H1 (cell line): ENCODE results near the gene FAM236C. TPM values are rescaled to one million over a fixed set of nuclear protein-coding genes. Genes with fewer than 3 reads are reported as not detected.
"Not testable (repeated sequence)": the region's sequence is repeated elsewhere in the genome, so short reads cannot be mapped to it uniquely, and the experiment has no call there.

Experiments
- CTCF ChIA-PET: fragments of 300-600 bp; sonication (Branson Sonifier 250); formaldehyde crosslinking; loops from one replicate; lab custom pipeline; 2021; ENCODE audit not compliant: partially characterized antibody; lab: Charles Lee
- POLR2A ChIA-PET: fragments of 300-600 bp; sonication (Branson Sonifier 250); formaldehyde crosslinking; loops from one replicate; lab custom pipeline; 2021; ENCODE audit warnings: inconsistent platforms; ENCODE audit not compliant: partially characterized antibody; lab: Charles Lee
- DNase-seq, 2 experiments: peaks; one replicate each; pipeline versions ENCODE4 v3.0.0 to v3.0.0-alpha.2; 2010 to 2022; ENCODE audit warnings: low spot score in 2 of 2, low read depth in 1 of 2, mixed read lengths in 1 of 2
- FAIRE-seq: peaks from 2 replicates; lab custom pipeline; 2011; peaks lifted over from hg19 to GRCh38; lab: Jason Lieb, UNC
- H2AFZ ChIP-seq: 2 replicates; pipeline ENCODE4 v1.8.1; 2012; ENCODE audit warnings: low read length, inconsistent platforms
- H2AK5ac ChIP-seq: 2 replicates; pipeline ENCODE4 v1.6.1; 2013; ENCODE audit warnings: low read depth, low read length
- H2BK120ac ChIP-seq: replicated peaks from 2 replicates; pipeline ENCODE3; 2013; ENCODE audit warnings: low read depth, low read length, inconsistent platforms
- H2BK12ac ChIP-seq: 2 replicates; pipeline ENCODE4 v1.6.1; 2013; ENCODE audit warnings: low read depth, low read length
- H2BK15ac ChIP-seq: 2 replicates; pipeline ENCODE4 v1.6.1; 2013; ENCODE audit warnings: low read length
- H2BK20ac ChIP-seq: 2 replicates; pipeline ENCODE4 v1.6.1; 2013; ENCODE audit warnings: low read length
- H2BK5ac ChIP-seq: 2 replicates; pipeline ENCODE4 v1.6.1; 2013; ENCODE audit warnings: low read depth, low read length
- H3K14ac ChIP-seq: 2 replicates; pipeline ENCODE4 v1.6.1; 2013; ENCODE audit warnings: inconsistent platforms; ENCODE audit not compliant: insufficient read length
- H3K18ac ChIP-seq: 2 replicates; pipeline ENCODE4 v1.6.1; 2013; ENCODE audit warnings: low read length; ENCODE audit errors: extremely low read depth
- H3K23ac ChIP-seq: 2 replicates; pipeline ENCODE4 v1.6.1; 2013; ENCODE audit warnings: inconsistent platforms; ENCODE audit not compliant: insufficient read length
- H3K23me2 ChIP-seq: 2 replicates; pipeline ENCODE4 v1.6.1; 2013; ENCODE audit warnings: low read depth, low read length
- H3K27ac ChIP-seq: 2 replicates; pipeline ENCODE4 v1.6.1; 2011; ENCODE audit warnings: low read depth, low read length, inconsistent platforms
- H3K27me3 ChIP-seq, 4 experiments: replicated peaks in 1 of 4; 1 replicate in 1 of 4; 2 replicates in 3 of 4; pipeline versions ENCODE4 v1.6.1 to v1.8.1; 2011 to 2013; ENCODE audit warnings: low read length in 3 of 4, mild to moderate bottlenecking in 3 of 4, inconsistent platforms in 2 of 4, mixed read lengths in 2 of 4, moderate library complexity in 1 of 4; ENCODE audit not compliant: control insufficient read depth in 3 of 4, insufficient read depth in 3 of 4; ENCODE audit errors: extremely low read depth in 1 of 4
- H3K36me3 ChIP-seq, 4 experiments: 2 replicates each; pipeline versions ENCODE4 v1.6.1 to v1.8.1; 2011 to 2013; ENCODE audit warnings: mild to moderate bottlenecking in 4 of 4, low read length in 3 of 4, moderate library complexity in 2 of 4, control low read depth in 1 of 4, inconsistent platforms in 1 of 4; ENCODE audit not compliant: insufficient read depth in 4 of 4, control insufficient read depth in 2 of 4
- H3K4ac ChIP-seq: replicated peaks from 2 replicates; pipeline ENCODE3; 2013; ENCODE audit warnings: low read length, low read depth, mixed read lengths, inconsistent platforms; ENCODE audit not compliant: insufficient read length
- H3K4me1 ChIP-seq, 4 experiments: replicated peaks in 1 of 4; 1 replicate in 1 of 4; 2 replicates in 3 of 4; pipeline versions ENCODE4 v1.6.1 to v1.8.1; 2011 to 2013; ENCODE audit warnings: low read length in 3 of 4, inconsistent platforms in 2 of 4, mixed read lengths in 1 of 4; ENCODE audit not compliant: insufficient read depth in 4 of 4, control insufficient read depth in 3 of 4
- H3K4me2 ChIP-seq, 2 experiments: 2 replicates each; pipeline versions ENCODE4 v1.6.1 to v1.8.1; 2011 to 2013; ENCODE audit warnings: low read depth in 2 of 2, low read length in 2 of 2, control low read depth in 1 of 2, inconsistent platforms in 1 of 2, mild to moderate bottlenecking in 1 of 2; ENCODE audit not compliant: insufficient read depth in 1 of 2
- H3K4me3 ChIP-seq, 4 experiments: fragments of 200-600, 300-600 bp in 1 of 4; sonication (generic), shearing (Covaris generic), sonication (Bioruptor Twin) in 1 of 4; 2 replicates each; pipeline versions ENCODE4 v1.5.1 to v1.8.1; 2011 to 2016; ENCODE audit warnings: low read length in 4 of 4, low read depth in 3 of 4, control low read depth in 2 of 4, inconsistent platforms in 2 of 4, mild to moderate bottlenecking in 2 of 4, mixed read lengths in 1 of 4, moderate library complexity in 1 of 4; ENCODE audit not compliant: insufficient read depth in 2 of 4; ENCODE audit errors: extremely low read depth in 1 of 4
- H3K56ac ChIP-seq: replicated peaks from 2 replicates; pipeline ENCODE3; 2013; ENCODE audit warnings: low read depth, mild to moderate bottlenecking, mixed read lengths, low read length, inconsistent platforms; ENCODE audit not compliant: insufficient read length
- H3K79me1 ChIP-seq: 2 replicates; pipeline ENCODE4 v1.6.1; 2013; ENCODE audit warnings: low read depth, low read length, control low read depth
- H3K79me2 ChIP-seq, 2 experiments: 2 replicates each; pipeline versions ENCODE4 v1.6.1 to v1.8.1; 2012 to 2013; ENCODE audit warnings: low read length in 2 of 2, mild to moderate bottlenecking in 2 of 2, inconsistent platforms in 1 of 2; ENCODE audit not compliant: insufficient read depth in 2 of 2, control insufficient read depth in 1 of 2
- H3K9ac ChIP-seq, 4 experiments: replicated peaks in 1 of 4; 1 replicate in 1 of 4; 2 replicates in 3 of 4; pipeline versions ENCODE4 v1.6.1 to v1.8.1; 2011 to 2013; ENCODE audit warnings: low read depth in 3 of 4, low read length in 3 of 4, control low read depth in 2 of 4, mild to moderate bottlenecking in 2 of 4, moderate library complexity in 2 of 4, inconsistent platforms in 1 of 4; ENCODE audit errors: extremely low read depth in 1 of 4
- H3K9me3 ChIP-seq, 2 experiments: 2 replicates each; pipeline versions ENCODE4 v1.6.1 to v1.8.1; 2012 to 2013; ENCODE audit warnings: mild to moderate bottlenecking in 2 of 2, moderate library complexity in 2 of 2, control low read depth in 1 of 2, inconsistent platforms in 1 of 2, low read depth in 1 of 2, low read length in 1 of 2, mixed read lengths in 1 of 2; ENCODE audit not compliant: insufficient read depth in 2 of 2
- H4K20me1 ChIP-seq, 2 experiments: replicated peaks in 1 of 2; 2 replicates each; pipeline versions ENCODE3 to v1.8.1; 2011 to 2013; ENCODE audit warnings: inconsistent platforms in 2 of 2, low read length in 2 of 2, mild to moderate bottlenecking in 1 of 2; ENCODE audit not compliant: insufficient read depth in 2 of 2, control insufficient read depth in 1 of 2
- H4K5ac ChIP-seq: 2 replicates; pipeline ENCODE4 v1.6.1; 2013; ENCODE audit warnings: low read length, low read depth, mixed read lengths, inconsistent platforms; ENCODE audit not compliant: insufficient read length
- H4K8ac ChIP-seq: 2 replicates; pipeline ENCODE4 v1.8.0; 2013; ENCODE audit warnings: mild to moderate bottlenecking, moderate library complexity, low read length, inconsistent platforms; ENCODE audit not compliant: insufficient read depth; ENCODE audit errors: extremely low read depth
- H4K91ac ChIP-seq: replicated peaks from 2 replicates; pipeline ENCODE3; 2013; ENCODE audit warnings: low read length, mixed read lengths, inconsistent platforms; ENCODE audit not compliant: insufficient read length
- WGBS, 2 experiments: shearing (Covaris generic) in 1 of 2; methylation state at CpG; one replicate each; pipeline versions ENCODE4 v1.1.6 to v1.1.7; 2013 to 2015; ENCODE audit warnings: low lambda C conversion rate in 2 of 2, mixed read lengths in 2 of 2, inconsistent platforms in 1 of 2, low coverage in 1 of 2, missing lambda C conversion rate in 1 of 2; ENCODE audit not compliant: insufficient replicate concordance in 2 of 2, insufficient coverage in 1 of 2, insufficient read length in 1 of 2; ENCODE audit errors: extremely low coverage in 1 of 2, missing lambda C conversion rate in 1 of 2; 5-methylcytosine and 5-hydroxymethylcytosine counted together
- polyA plus RNA-seq, 7 experiments: library from polyadenylated mRNA; depleted of rRNA in 3 of 7; stranded (reverse) in 5 of 7; unstranded in 2 of 7; fragments of >200 nt in 5 of 7; fragments of 200-250 nt in 2 of 7; gene quantifications; 1 replicate in 5 of 7; 2 replicates in 1 of 7; 4 replicates in 1 of 7; pipeline versions ENCODE4 v1.2.1 to v1.2.3, GENCODE V29; 2011 to 2013; ENCODE audit warnings: missing spikeins in 2 of 7, mixed read lengths in 2 of 7
- total RNA-seq: library from RNA; stranded (reverse); fragmentation: NEBNext Ultra II Directional; extraction: Animal tissue kit (Norgen Biotek cat#: 25700); gene quantifications from 2 replicates; pipeline ENCODE4 v1.2.1, GENCODE V29; 2021

Gene FAM236C
- total and polyA plus RNA-seq, 2 of the 8 experiments (the other 6 are each of a cell fraction or from before 2014, with no cell fraction given) = not detected

DNA sequence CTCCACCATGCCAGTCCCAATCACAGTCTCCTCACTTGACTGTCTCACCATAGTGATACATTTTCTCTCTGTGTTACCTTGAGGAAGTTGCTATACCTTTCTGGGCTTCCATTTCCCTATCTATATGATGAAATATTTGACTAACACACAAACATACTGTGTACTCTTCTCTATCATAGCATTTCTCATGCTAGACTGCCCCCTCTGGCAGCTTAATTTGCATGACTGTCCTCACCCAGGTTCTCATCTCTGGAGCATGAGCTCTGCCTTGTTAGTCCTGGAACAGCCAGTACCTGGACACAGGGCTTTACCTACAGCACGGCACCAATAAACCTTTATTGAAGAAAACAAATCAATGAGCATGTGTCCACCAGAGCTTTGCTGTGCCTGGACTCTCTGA, 19.9 kb downstream of the FAM236C start:
- CTCF ChIA-PET, H3K79me2 ChIP-seq, H3K27ac ChIP-seq, H2AFZ ChIP-seq, H3K4me1 ChIP-seq, DNase-seq, H3K4me2 ChIP-seq, H3K56ac ChIP-seq, H3K4ac ChIP-seq, H3K79me1 ChIP-seq, FAIRE-seq, H2AK5ac ChIP-seq, H4K91ac ChIP-seq, H4K20me1 ChIP-seq, H3K18ac ChIP-seq, H2BK15ac ChIP-seq, H3K14ac ChIP-seq, H3K23ac ChIP-seq, H2BK120ac ChIP-seq, H3K9ac ChIP-seq, H3K9me3 ChIP-seq, POLR2A ChIA-PET, H3K23me2 ChIP-seq, H2BK20ac ChIP-seq, H2BK12ac ChIP-seq, H4K8ac ChIP-seq, H3K36me3 ChIP-seq, H3K27me3 ChIP-seq, H3K4me3 ChIP-seq, H4K5ac ChIP-seq, H2BK5ac ChIP-seq: not testable (repeated sequence)
- WGBS, 2 experiments = no CpG with 5 or more reads among the region's 1 CpG

DNA sequence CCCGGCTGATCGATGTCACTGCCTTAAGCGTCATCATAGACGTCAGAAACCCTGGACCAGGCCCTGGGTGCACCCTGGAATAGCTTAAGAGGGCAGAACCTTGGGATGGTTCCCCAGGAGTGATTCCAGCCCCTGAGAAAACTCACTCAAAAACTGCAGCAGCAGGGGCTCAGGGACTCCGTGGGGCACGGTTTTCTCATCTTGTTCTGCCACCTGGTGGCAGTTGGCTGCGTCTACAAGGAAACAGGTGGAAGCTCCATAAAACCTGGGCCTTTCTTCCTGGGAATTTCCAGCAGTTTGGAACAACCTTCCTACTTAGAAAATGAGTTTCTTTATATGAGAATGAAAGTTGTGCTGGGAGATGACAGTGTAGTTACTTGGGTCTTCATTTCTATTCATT, 24.0 kb downstream of the FAM236C start:
- DNase-seq, H3K79me1 ChIP-seq, H3K23ac ChIP-seq, H3K4me3 ChIP-seq, H3K9me3 ChIP-seq, H3K14ac ChIP-seq, H3K23me2 ChIP-seq, CTCF ChIA-PET, H3K36me3 ChIP-seq, H4K5ac ChIP-seq, H2BK5ac ChIP-seq, H3K9ac ChIP-seq, H3K18ac ChIP-seq, H2BK12ac ChIP-seq, H2AK5ac ChIP-seq, H3K4me1 ChIP-seq, H2BK20ac ChIP-seq, H4K8ac ChIP-seq, H3K27ac ChIP-seq, POLR2A ChIA-PET, H4K20me1 ChIP-seq, H2BK120ac ChIP-seq, H2BK15ac ChIP-seq, H3K4ac ChIP-seq, H3K4me2 ChIP-seq, H3K79me2 ChIP-seq, H3K56ac ChIP-seq, H2AFZ ChIP-seq, H4K91ac ChIP-seq, H3K27me3 ChIP-seq: not testable (repeated sequence)
- FAIRE-seq = peak; percentile 100
- no CpG with 5 or more reads among the region's 7 CpGs for WGBS, 2 experiments
